PFSK-1 (cell line): Measurements from ENCODE around the gene ZMYM5. TPM values are rescaled to one million over a fixed set of nuclear protein-coding genes. Genes with fewer than 3 reads are reported as not detected.

Experiments
- FOXP2 ChIP-seq: optimal IDR thresholded peaks from 2 replicates; pipeline ENCODE3; 2011; ENCODE audit warnings: borderline replicate concordance, control low read depth, inconsistent platforms; ENCODE audit not compliant: insufficient read depth; ENCODE audit errors: extremely low read length, extremely low read depth
- POLR2AphosphoS5 ChIP-seq: IDR thresholded peaks from 2 replicates; pipeline ENCODE4 v1.6.1; 2012; ENCODE audit warnings: low read depth, mild to moderate bottlenecking, control low read depth, low read length, moderate library complexity
- REST ChIP-seq, 2 experiments: IDR thresholded peaks; 2 replicates each; pipeline versions ENCODE4 v1.6.1 to v1.8.0; 2011 to 2012; ENCODE audit warnings: low read depth in 2 of 2, low read length in 2 of 2, control low read depth in 1 of 2, inconsistent platforms in 1 of 2, mild to moderate bottlenecking in 1 of 2, moderate library complexity in 1 of 2; ENCODE audit not compliant: insufficient read depth in 1 of 2
- SIN3A ChIP-seq: IDR thresholded peaks from 2 replicates; pipeline ENCODE4 v1.6.1; 2012; ENCODE audit warnings: mild to moderate bottlenecking, low read length, moderate library complexity, borderline replicate concordance; ENCODE audit not compliant: insufficient read depth
- TAF1 ChIP-seq: IDR thresholded peaks from 2 replicates; pipeline ENCODE4 v1.6.1; 2012; ENCODE audit warnings: low read length, control low read depth, borderline replicate concordance; ENCODE audit not compliant: insufficient read depth
- polyA plus RNA-seq: library from polyadenylated mRNA; unstranded; fragments of >200 nt; gene quantifications from one replicate; pipeline ENCODE4 v1.2.1, GENCODE V29; 2012; ENCODE audit warnings: low read depth, missing spikeins; ENCODE audit not compliant: insufficient read length

Gene ZMYM5
- 4.4 TPM for polyA plus RNA-seq

GRCh38 chr13:19863323-19864023, at the start of gene ZMYM5:
Gene ZMYM5, minus strand, starts transcription at chr13:19863649. Its CDS starts 11,469 bp downstream, at chr13:19852180.
- TF ChIP-seq POLR2AphosphoS5 (peak; percentile 73), FOXP2 (no peak), SIN3A (no peak), TAF1 (peak; percentile 60; the same call in 1 of the 2 replicates), REST (IDR thresholded peaks at IDR 0.05; ENCODE audit: insufficient read depth in 1 of 2, low read depth in 2 of 2, low read length in 2 of 2) (no peak)

DNA sequence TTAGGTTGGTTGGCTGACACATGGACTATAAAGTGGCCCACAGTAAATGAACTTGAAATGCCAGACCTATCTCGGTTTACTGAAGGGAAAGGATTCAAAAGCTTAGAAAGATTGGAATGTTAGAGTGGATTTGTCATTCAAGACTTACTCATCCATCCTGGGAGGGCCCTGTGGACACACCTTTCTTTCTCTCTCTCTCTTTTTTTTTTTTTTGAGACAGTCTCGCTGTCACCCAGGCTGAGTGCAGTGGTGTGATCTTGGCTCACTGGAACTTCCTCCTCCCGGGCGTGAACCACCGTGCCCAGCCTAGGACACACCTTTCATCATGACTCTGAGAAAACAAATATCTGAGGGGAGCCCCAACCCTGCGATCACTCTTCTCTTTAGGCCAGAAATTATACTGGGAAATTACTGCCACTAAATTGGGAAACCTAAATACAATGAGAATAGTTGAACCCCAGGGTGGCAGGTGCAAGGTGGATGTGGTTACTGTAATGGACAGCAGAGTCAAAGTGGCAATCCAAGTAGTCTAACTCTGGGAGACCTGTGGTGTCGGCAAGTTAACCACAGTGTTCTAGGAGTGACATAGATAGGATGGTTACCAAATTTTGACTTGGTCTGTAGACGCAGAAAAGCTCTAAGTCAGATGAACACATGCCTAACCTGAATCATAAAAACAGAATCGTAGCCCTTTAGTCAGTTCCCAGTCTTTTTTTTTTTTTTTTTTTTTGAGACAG, 47.1 kb upstream of the ZMYM5 start:
- TF ChIP-seq SIN3A (no peak), FOXP2 (no peak), REST (IDR thresholded peaks at IDR 0.05; ENCODE audit: insufficient read depth in 1 of 2, low read depth in 2 of 2, low read length in 2 of 2) (no peak), POLR2AphosphoS5 (no peak), TAF1 (no peak)

GRCh38 chr13:19908350-19908986, 45.0 kb upstream of the ZMYM5 start:
- no peak for TF ChIP-seq REST (IDR thresholded peaks at IDR 0.05; ENCODE audit: insufficient read depth in 1 of 2, low read depth in 2 of 2, low read length in 2 of 2)
- TF ChIP-seq SIN3A, result no peak
- no peak for TF ChIP-seq FOXP2
- TF ChIP-seq POLR2AphosphoS5, result no peak
- no peak for TF ChIP-seq TAF1

DNA sequence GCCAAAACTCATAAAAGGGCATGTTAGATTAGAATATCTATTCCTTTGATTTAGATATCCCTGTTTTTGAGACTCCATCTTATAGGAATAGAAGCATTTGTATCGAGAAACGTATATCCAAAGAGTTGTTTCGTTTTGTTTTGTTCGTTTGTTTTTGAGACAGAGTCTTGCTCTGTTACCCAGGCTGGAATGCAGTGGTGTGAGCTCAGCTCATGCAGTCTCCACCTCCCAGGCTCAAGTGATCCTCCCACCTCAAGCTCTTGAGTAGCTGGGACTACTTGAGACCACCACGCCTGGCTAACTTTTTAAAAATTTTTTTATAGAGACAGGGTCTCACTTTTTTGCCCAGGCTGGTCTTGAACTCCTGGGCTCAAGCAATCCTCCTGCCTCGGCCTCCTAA, 26.6 kb upstream of the ZMYM5 start:
- no peak for TF ChIP-seq SIN3A
- TF ChIP-seq FOXP2, result no peak
- no peak for TF ChIP-seq POLR2AphosphoS5
- TF ChIP-seq TAF1, result no peak
- no peak for TF ChIP-seq REST (IDR thresholded peaks at IDR 0.05; ENCODE audit: insufficient read depth in 1 of 2, low read depth in 2 of 2, low read length in 2 of 2)
